Sigmoid colon (tissue), 4 donors: Measurements from ENCODE around the gene TOP2A.

Experiments
- CTCF ChIP-seq, 4 experiments: fragments of 450-650 bp in 3 of 4; fragments of 200-600 bp in 1 of 4; IDR thresholded peaks; one replicate each; pipeline ENCODE4 v1.5.1; 2016 to 2019; ENCODE audit warnings: antibody characterized with exemption in 4 of 4, mild to moderate bottlenecking in 3 of 4, moderate library complexity in 2 of 4
- EP300 ChIP-seq, 4 donors: sonication (generic); formaldehyde crosslinking; IDR thresholded peaks; one replicate each; pipeline ENCODE4 v1.6.1; 2017; ENCODE audit warnings: antibody characterized with exemption in 4 of 4
- POLR2A ChIP-seq, 2 donors: fragments of 450-650 bp; IDR thresholded peaks; one replicate each; pipeline ENCODE4 v1.6.1; 2016; ENCODE audit warnings: antibody characterized with exemption in 2 of 2, mild to moderate bottlenecking in 2 of 2, moderate library complexity in 2 of 2
- POLR2AphosphoS5 ChIP-seq, 4 donors: sonication (generic); formaldehyde crosslinking; IDR thresholded peaks; one replicate each; pipeline ENCODE4 v1.6.1; 2017; ENCODE audit warnings: antibody characterized with exemption in 4 of 4

GRCh38 chr17:40430272-40431230 lies 12.9 kb upstream of the TOP2A start:
- TF ChIP-seq CTCF (IDR thresholded peaks at IDR 0.05) (no peak), POLR2A (IDR thresholded peaks at IDR 0.05) (no peak), POLR2AphosphoS5 (IDR thresholded peaks at IDR 0.05) (no peak), EP300 (IDR thresholded peaks at IDR 0.05) (no peak)
